Measurements from ENCODE around the gene KCNK10.

Gene KCNK10

GRCh38 chr14:88212691-88213090 lies 110.4 kb downstream of the KCNK10 start:
- H3K27me3 ChIP-seq (ENCODE audit: insufficient read depth, low read length, poor library complexity) = peaks cover 3% of the 10 kb centered on the region
- no peak for TF ChIP-seq EZH2 (IDR thresholded peaks at IDR 0.05; ENCODE audit: borderline replicate concordance, low read depth, low read length, severe bottlenecking)
- no peak for TF ChIP-seq CTCF (IDR thresholded peaks at IDR 0.05; ENCODE audit: borderline replicate concordance, extremely low read depth, low read length, poor library complexity, severe bottlenecking)
- H3K4me2 ChIP-seq (ENCODE audit: insufficient read depth, low read length) = no peak overlapping the region

GRCh38 chr14:88210426-88210825 lies 112.6 kb downstream of the KCNK10 start:
- H3K4me2 ChIP-seq (ENCODE audit: insufficient read depth, low read length) = no peak overlapping the region
- no peak for DNase-seq
- no peak for ATAC-seq (ENCODE audit: insufficient read depth, low read depth)
- no peak overlapping the region for H3K27ac ChIP-seq (ENCODE audit: low read length)
- TF ChIP-seq EZH2 (IDR thresholded peaks at IDR 0.05; ENCODE audit: borderline replicate concordance, low read depth, low read length, severe bottlenecking) = no peak
- no peak for TF ChIP-seq CTCF (IDR thresholded peaks at IDR 0.05; ENCODE audit: borderline replicate concordance, extremely low read depth, low read length, poor library complexity, severe bottlenecking)
- H3K4me1 ChIP-seq (ENCODE audit: insufficient read depth, low read length) = no peaks in the 10 kb centered on the region
- no peaks in the 10 kb centered on the region for H3K9me3 ChIP-seq (ENCODE audit: insufficient read depth, low read length, severe bottlenecking)
- H3K4me3 ChIP-seq (ENCODE audit: low read depth in 1 of 2, low read length in 2 of 2) = no peak overlapping the region
- H3K9ac ChIP-seq (ENCODE audit: low read depth, low read length) = no peak overlapping the region
- H3K79me2 ChIP-seq (ENCODE audit: insufficient read depth, low read length) = no peaks in the 10 kb centered on the region
- no peak overlapping the region for H2AFZ ChIP-seq (ENCODE audit: low read depth, low read length)
- no peaks in the 10 kb centered on the region for H4K20me1 ChIP-seq (ENCODE audit: insufficient read depth, low read length)
- no peaks in the 10 kb centered on the region for H3K36me3 ChIP-seq (ENCODE audit: insufficient read depth, low read length)
- H3K27me3 ChIP-seq (ENCODE audit: insufficient read depth, low read length, poor library complexity) = peaks cover 3% of the 10 kb centered on the region

More at GRCh38 chr14:88212691-88213090, 110.4 kb downstream of the KCNK10 start:
- DNase-seq = no peak
- H2AFZ ChIP-seq (ENCODE audit: low read depth, low read length) = no peak overlapping the region
- H4K20me1 ChIP-seq (ENCODE audit: insufficient read depth, low read length) = no peaks in the 10 kb centered on the region
- no peak overlapping the region for H3K4me3 ChIP-seq (ENCODE audit: low read depth in 1 of 2, low read length in 2 of 2)
- no peaks in the 10 kb centered on the region for H3K79me2 ChIP-seq (ENCODE audit: insufficient read depth, low read length)
- H3K27ac ChIP-seq (ENCODE audit: low read length) = no peak overlapping the region
- no peaks in the 10 kb centered on the region for H3K9me3 ChIP-seq (ENCODE audit: insufficient read depth, low read length, severe bottlenecking)
- ATAC-seq (ENCODE audit: insufficient read depth, low read depth) = no peak
- H3K36me3 ChIP-seq (ENCODE audit: insufficient read depth, low read length) = no peaks in the 10 kb centered on the region
- H3K4me1 ChIP-seq (ENCODE audit: insufficient read depth, low read length) = no peaks in the 10 kb centered on the region
- H3K9ac ChIP-seq (ENCODE audit: low read depth, low read length) = no peak overlapping the region

GRCh38 chr14:88209273-88209672 lies 113.8 kb downstream of the KCNK10 start:
- H3K4me3 ChIP-seq (ENCODE audit: low read depth in 1 of 2, low read length in 2 of 2) = no peak overlapping the region
- H3K27ac ChIP-seq (ENCODE audit: low read length) = no peak overlapping the region
- no peak overlapping the region for H3K4me2 ChIP-seq (ENCODE audit: insufficient read depth, low read length)
- H3K4me1 ChIP-seq (ENCODE audit: insufficient read depth, low read length) = no peaks in the 10 kb centered on the region
- no peak overlapping the region for H3K9ac ChIP-seq (ENCODE audit: low read depth, low read length)
- TF ChIP-seq CTCF (IDR thresholded peaks at IDR 0.05; ENCODE audit: borderline replicate concordance, extremely low read depth, low read length, poor library complexity, severe bottlenecking) (no peak), EZH2 (IDR thresholded peaks at IDR 0.05; ENCODE audit: borderline replicate concordance, low read depth, low read length, severe bottlenecking) (no peak)
- ATAC-seq (ENCODE audit: insufficient read depth, low read depth) = no peak
- H3K9me3 ChIP-seq (ENCODE audit: insufficient read depth, low read length, severe bottlenecking) = no peaks in the 10 kb centered on the region
- no peak overlapping the region for H2AFZ ChIP-seq (ENCODE audit: low read depth, low read length)
- H3K27me3 ChIP-seq (ENCODE audit: insufficient read depth, low read length, poor library complexity) = peaks cover 3% of the 10 kb centered on the region
- H3K36me3 ChIP-seq (ENCODE audit: insufficient read depth, low read length) = no peaks in the 10 kb centered on the region
- H3K79me2 ChIP-seq (ENCODE audit: insufficient read depth, low read length) = no peaks in the 10 kb centered on the region
- DNase-seq = no peak
- H4K20me1 ChIP-seq (ENCODE audit: insufficient read depth, low read length) = no peaks in the 10 kb centered on the region

GRCh38 chr14:88208858-88209257 lies 114.2 kb downstream of the KCNK10 start:
- H4K20me1 ChIP-seq (ENCODE audit: insufficient read depth, low read length) = no peaks in the 10 kb centered on the region
- no peak for TF ChIP-seq CTCF (IDR thresholded peaks at IDR 0.05; ENCODE audit: borderline replicate concordance, extremely low read depth, low read length, poor library complexity, severe bottlenecking)
- no peak for TF ChIP-seq EZH2 (IDR thresholded peaks at IDR 0.05; ENCODE audit: borderline replicate concordance, low read depth, low read length, severe bottlenecking)
- no peaks in the 10 kb centered on the region for H3K4me1 ChIP-seq (ENCODE audit: insufficient read depth, low read length)
- H3K4me3 ChIP-seq (ENCODE audit: low read depth in 1 of 2, low read length in 2 of 2) = no peak overlapping the region
- H2AFZ ChIP-seq (ENCODE audit: low read depth, low read length) = no peak overlapping the region
- H3K79me2 ChIP-seq (ENCODE audit: insufficient read depth, low read length) = no peaks in the 10 kb centered on the region
- H3K9ac ChIP-seq (ENCODE audit: low read depth, low read length) = no peak overlapping the region
- no peaks in the 10 kb centered on the region for H3K36me3 ChIP-seq (ENCODE audit: insufficient read depth, low read length)
- no peak overlapping the region for H3K27ac ChIP-seq (ENCODE audit: low read length)
- H3K4me2 ChIP-seq (ENCODE audit: insufficient read depth, low read length) = no peak overlapping the region
- DNase-seq (no peak), ATAC-seq (ENCODE audit: insufficient read depth, low read depth) (no peak)
- H3K27me3 ChIP-seq (ENCODE audit: insufficient read depth, low read length, poor library complexity) = peaks cover 3% of the 10 kb centered on the region
- H3K9me3 ChIP-seq (ENCODE audit: insufficient read depth, low read length, severe bottlenecking) = no peaks in the 10 kb centered on the region

All from DND-41 (cell line).